ENCODE results near the gene KNCN. TPM values are rescaled to one million over a fixed set of nuclear protein-coding genes. Genes with fewer than 3 reads are reported as not detected.

KNCN gene
- total RNA-seq, 1 donor from 2014 or later = not detected

DNA sequence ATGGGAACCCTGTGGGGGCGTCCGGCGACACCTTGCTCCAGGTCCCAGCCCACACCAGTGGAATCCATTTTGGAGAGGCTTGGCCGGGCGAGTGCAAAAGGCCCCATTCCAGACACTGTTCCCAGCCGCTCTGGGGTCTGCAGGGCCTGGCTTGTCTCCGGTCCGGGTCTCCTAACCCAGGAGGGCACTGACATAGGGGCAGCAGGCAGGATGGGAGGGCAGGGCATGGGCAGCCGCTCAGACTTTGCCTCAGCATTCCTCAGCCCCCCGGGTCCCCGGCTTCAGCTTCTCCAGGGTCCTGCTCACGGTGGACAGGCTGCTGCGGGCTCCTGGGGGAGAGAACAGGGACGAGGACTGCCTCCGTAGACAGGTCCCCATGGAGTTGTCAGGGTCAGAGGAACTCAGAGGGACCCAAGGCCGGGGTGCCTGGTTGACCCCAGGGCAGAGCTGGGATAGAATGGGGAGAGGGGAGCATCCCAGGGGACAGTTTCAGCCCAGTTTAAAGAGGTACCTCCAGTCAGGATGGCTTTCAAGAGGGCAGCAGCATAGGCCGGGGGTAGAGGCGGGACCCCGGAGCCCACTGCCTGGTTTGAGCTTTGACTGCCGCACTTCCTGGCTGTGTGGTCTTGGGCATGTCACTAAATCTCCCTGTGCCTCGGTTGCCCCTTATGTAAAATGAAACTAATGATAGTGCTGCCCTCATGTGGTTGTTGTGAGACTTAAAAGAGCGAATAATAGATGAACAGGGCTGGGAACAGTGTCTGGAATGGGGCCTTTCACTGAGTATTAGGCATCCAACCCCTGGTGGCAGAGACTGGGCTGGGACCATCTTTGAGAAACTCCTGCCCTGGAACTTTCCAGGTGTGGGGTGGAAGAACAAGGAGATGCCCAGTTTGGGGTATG is 3.7 kb downstream of the KNCN start:
- H3K27me3 Mint-ChIP-seq = peaks cover 64% of the 10 kb centered on the region
- TF ChIP-seq, protein P1, sequence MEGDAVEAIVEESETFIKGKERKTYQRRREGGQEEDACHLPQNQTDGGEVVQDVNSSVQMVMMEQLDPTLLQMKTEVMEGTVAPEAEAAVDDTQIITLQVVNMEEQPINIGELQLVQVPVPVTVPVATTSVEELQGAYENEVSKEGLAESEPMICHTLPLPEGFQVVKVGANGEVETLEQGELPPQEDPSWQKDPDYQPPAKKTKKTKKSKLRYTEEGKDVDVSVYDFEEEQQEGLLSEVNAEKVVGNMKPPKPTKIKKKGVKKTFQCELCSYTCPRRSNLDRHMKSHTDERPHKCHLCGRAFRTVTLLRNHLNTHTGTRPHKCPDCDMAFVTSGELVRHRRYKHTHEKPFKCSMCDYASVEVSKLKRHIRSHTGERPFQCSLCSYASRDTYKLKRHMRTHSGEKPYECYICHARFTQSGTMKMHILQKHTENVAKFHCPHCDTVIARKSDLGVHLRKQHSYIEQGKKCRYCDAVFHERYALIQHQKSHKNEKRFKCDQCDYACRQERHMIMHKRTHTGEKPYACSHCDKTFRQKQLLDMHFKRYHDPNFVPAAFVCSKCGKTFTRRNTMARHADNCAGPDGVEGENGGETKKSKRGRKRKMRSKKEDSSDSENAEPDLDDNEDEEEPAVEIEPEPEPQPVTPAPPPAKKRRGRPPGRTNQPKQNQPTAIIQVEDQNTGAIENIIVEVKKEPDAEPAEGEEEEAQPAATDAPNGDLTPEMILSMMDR (conservative IDR thresholded peaks at IDR 0.05) = peak; percentile 70
- H3K9me3 Mint-ChIP-seq = no peaks in the 10 kb centered on the region
- H3K4me1 Mint-ChIP-seq (ENCODE audit: unreplicated experiment) = peaks cover 12% of the 10 kb centered on the region
- no peak overlapping the region for H3K27ac Mint-ChIP-seq
- no peaks in the 10 kb centered on the region for H3K36me3 Mint-ChIP-seq
- no peak overlapping the region for H3K4me3 Mint-ChIP-seq
- no peak for DNase-seq (ENCODE audit: extremely low spot score, unreplicated experiment)

DNA sequence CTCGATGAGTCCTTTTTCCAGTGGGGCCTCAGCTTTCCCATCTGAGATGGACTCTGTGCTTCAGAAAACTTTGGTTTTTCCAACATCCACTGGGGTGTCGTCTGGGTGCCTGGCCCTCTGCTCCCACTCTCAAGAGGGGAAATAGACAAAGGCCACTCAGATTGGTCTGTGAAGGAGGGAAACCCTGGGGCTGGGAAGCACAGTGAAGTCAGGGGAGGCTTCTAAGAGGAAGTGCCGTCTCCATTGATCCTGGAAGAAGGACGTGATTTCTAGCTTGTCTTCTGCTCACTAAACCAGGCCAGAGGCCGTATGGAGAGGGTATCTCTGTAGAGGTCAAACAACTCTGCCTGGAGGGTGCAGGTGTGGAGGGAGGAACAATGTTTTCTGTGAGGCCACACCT is 5.2 kb downstream of the KNCN start:
- H3K27ac Mint-ChIP-seq = no peak overlapping the region
- DNase-seq (ENCODE audit: extremely low spot score, unreplicated experiment) = no peak
- no peak overlapping the region for H3K4me3 Mint-ChIP-seq
- peaks cover 12% of the 10 kb centered on the region for H3K4me1 Mint-ChIP-seq (ENCODE audit: unreplicated experiment)
- peaks cover 72% of the 10 kb centered on the region for H3K27me3 Mint-ChIP-seq
- no peaks in the 10 kb centered on the region for H3K36me3 Mint-ChIP-seq
- H3K9me3 Mint-ChIP-seq = no peaks in the 10 kb centered on the region
- TF ChIP-seq, protein P1 (conservative IDR thresholded peaks at IDR 0.05) = no peak

DNA sequence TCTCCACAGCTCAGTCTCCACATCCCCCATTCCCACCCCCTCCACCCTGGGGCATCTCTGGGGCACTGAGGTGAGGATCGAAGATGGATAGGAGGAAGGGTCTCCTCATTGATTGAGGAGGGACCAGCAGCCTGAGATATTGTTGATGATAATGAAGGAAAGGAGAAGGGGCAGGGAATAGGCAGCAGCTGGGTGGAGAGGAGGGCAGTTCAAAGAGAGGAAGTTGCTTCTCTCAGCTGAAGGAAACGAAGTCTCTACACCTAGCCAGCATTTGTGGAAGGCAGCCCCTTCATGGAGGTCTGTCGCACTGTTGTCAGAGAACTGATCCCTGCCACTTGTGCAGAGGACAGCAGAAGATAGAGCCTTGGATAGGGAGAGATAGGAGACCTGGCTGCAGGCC is 5.7 kb downstream of the KNCN start:
- TF ChIP-seq, protein P1 (conservative IDR thresholded peaks at IDR 0.05) = no peak
- Mint-ChIP-seq H3K4me1 (ENCODE audit: unreplicated experiment) (peaks cover 12% of the 10 kb centered on the region), H3K4me3 (no peak overlapping the region), H3K27me3 (peaks cover 76% of the 10 kb centered on the region), H3K27ac (no peak overlapping the region), H3K9me3 (no peaks in the 10 kb centered on the region), H3K36me3 (no peaks in the 10 kb centered on the region)
- DNase-seq (ENCODE audit: extremely low spot score, unreplicated experiment) = no peak

DNA sequence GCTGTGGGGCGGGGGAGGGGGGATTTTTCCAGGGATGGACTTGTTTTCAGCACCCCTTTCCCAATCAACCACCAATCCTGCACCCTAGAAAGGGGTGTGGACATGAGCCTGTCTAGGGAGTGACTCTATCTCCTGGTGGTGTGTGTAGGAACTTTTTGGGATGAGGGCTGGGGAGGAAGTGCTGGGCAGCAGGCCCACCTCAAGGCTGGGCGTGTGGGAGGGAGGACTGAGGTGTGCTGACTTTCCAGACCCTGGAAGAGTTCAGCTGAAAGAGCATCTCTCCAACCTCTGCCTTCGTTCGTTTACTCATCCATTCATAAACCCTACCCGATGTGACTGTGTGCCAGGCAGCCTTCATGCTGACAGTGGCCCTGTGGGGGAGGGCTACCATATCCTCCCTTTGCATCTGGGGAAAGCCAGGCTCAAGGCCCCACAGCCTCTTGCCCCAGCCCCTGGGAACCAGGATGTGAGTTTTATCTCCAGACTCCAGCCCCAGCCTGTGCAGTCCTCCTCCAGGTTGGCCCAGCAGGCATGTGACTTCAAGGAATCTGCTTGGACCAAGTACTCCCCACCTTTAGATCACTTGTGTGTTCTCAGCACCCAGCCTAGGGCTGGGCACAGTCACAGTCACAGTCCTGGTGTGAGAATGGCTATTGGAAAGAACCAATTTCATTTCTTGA is 6.7 kb downstream of the KNCN start:
- Mint-ChIP-seq H3K27me3 (peaks cover 84% of the 10 kb centered on the region), H3K27ac (no peak overlapping the region), H3K9me3 (no peaks in the 10 kb centered on the region), H3K4me3 (peak overlapping the region; percentile 74), H3K36me3 (no peaks in the 10 kb centered on the region), H3K4me1 (ENCODE audit: unreplicated experiment) (peaks cover 10% of the 10 kb centered on the region)
- no peak for DNase-seq (ENCODE audit: extremely low spot score, unreplicated experiment)
- TF ChIP-seq, protein P1 (conservative IDR thresholded peaks at IDR 0.05) = no peak

DNA sequence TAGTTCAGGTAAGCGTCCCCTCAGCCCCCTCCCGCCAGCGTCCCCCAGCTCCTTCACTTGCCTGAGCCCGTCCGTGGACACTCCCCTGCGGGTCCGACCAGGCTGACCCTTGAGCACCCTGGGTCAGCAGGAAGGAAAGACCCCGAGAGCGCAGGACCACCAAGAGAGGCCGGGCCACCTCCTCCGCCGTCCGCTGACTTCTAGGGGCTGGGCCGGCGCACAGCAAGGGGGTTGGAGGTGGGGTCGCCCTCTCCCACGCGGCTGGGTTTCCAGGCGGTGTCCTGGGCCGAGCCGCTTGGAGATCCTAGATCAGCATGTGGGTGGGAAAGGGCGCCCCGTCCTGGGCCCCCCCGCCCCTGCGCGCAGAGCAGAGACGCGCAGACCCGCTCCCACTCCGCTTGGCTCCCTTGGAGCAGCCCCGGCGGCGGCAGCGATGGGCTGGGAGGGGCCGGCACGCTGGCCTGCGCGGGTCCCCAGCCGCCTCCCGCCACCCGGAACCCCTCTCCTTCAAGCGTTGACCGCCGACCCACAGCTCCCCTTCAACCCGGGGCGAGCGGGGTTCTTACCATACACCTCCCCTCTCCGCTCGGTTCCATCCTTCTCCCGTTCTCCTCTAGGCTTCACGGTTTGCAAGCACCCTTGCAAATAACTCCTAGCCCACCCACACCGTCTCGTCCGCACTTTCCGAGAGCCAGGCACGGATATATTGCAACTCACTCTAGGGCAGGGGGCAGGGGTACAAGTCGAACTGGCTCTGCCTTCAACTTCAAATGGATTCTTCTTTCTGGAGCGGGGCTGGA is 7.5 kb downstream of the KNCN start:
- Mint-ChIP-seq H3K27ac (no peak overlapping the region), H3K4me3 (peak overlapping the region; percentile 74), H3K9me3 (no peaks in the 10 kb centered on the region), H3K27me3 (peaks cover 79% of the 10 kb centered on the region), H3K36me3 (no peaks in the 10 kb centered on the region), H3K4me1 (ENCODE audit: unreplicated experiment) (peaks cover 4% of the 10 kb centered on the region)
- DNase-seq (ENCODE audit: extremely low spot score, unreplicated experiment) = no peak
- TF ChIP-seq, protein P1 (conservative IDR thresholded peaks at IDR 0.05) = no peak
